Gastrocnemius medialis (tissue), 4 donors: ENCODE measurements around the gene AGPAT3. TPM values are rescaled to one million over a fixed set of nuclear protein-coding genes. Genes with fewer than 3 reads are reported as not detected.
A peak's percentile ranks its signal among the peaks of the same experiment; 100 is the strongest.

Experiments used
- ATAC-seq, 2 donors: fragments of 150-250 bp; one replicate each; pipeline ENCODE4 v1.9.1; 2016
- DNase-seq, 2 donors: peaks; one replicate each; pipeline ENCODE4 v3.0.0-alpha.2; 2019
- H3K27ac ChIP-seq, 4 donors: fragments of 200-600 bp; sonication (generic); 1 replicate in 1 of 4; 2 replicates in 3 of 4; pipeline ENCODE4 v1.5.1; 2016 to 2018; ENCODE audit warnings: mild to moderate bottlenecking in 2 of 4, moderate library complexity in 1 of 4
- H3K27me3 ChIP-seq, 3 donors: fragments of 200-600 bp; sonication (generic) in 2 of 3; 1 replicate in 1 of 3; 2 replicates in 2 of 3; pipeline versions ENCODE4 v1.5.1 to v1.6.0; 2016 to 2019; ENCODE audit warnings: mild to moderate bottlenecking in 1 of 3, moderate library complexity in 1 of 3
- H3K36me3 ChIP-seq, 2 donors: fragments of 200-600 bp; sonication (generic) in 1 of 2; one replicate each; pipeline ENCODE4 v1.5.1; 2017 to 2018
- H3K4me1 ChIP-seq, 2 donors: fragments of 200-600 bp; sonication (generic) in 1 of 2; one replicate each; pipeline ENCODE4 v1.5.1; 2016 to 2017; ENCODE audit warnings: mild to moderate bottlenecking in 2 of 2
- H3K4me3 ChIP-seq, 4 donors: fragments of 200-600 bp; sonication (generic) in 3 of 4; 1 replicate in 1 of 4; 2 replicates in 3 of 4; pipeline ENCODE4 v1.5.1; 2016 to 2019; ENCODE audit warnings: mild to moderate bottlenecking in 2 of 4
- H3K9me3 ChIP-seq, 3 donors: fragments of 200-600 bp; sonication (generic) in 2 of 3; 1 replicate in 1 of 3; 2 replicates in 2 of 3; pipeline ENCODE4 v1.5.1; 2016 to 2019
- POLR2A ChIP-seq, 2 donors: fragments of 450-650 bp; IDR thresholded peaks; one replicate each; pipeline ENCODE4 v1.6.1; 2017; ENCODE audit warnings: antibody characterized with exemption in 2 of 2, mild to moderate bottlenecking in 2 of 2, moderate library complexity in 2 of 2
- in situ Hi-C, 4 donors: fragments of 200-750 bp; cut with MboI; loops; one replicate each; pipeline versions ENCODE4 v1.15.0 to v1.8.0; 2017; ENCODE audit warnings: low sequenced_read_pairs in 4 of 4
- intact Hi-C: fragments of 100-400 bp; cut with DNase I; formaldehyde crosslinking; loops from one replicate; pipeline ENCODE4 v1.15.1; 2023; ENCODE audit warnings: low total_unique reads
- total RNA-seq, 4 donors: library from RNA; depleted of rRNA; stranded (reverse); fragments of >200 nt; gene quantifications; one replicate each; pipeline versions ENCODE4 v1.1.0 to v1.2.3, GENCODE V29; 2016
- TF ChIP-seq, protein P1 (sequence below), 5 experiments: fragments of 450-650 bp in 3 of 5; fragments of 200-600 bp in 2 of 5; sonication (generic) in 2 of 5; IDR thresholded peaks in 4 of 5; conservative IDR thresholded peaks in 1 of 5; 1 replicate in 4 of 5; 2 replicates in 1 of 5; pipeline ENCODE4 v1.5.1; 2016 to 2019; ENCODE audit warnings: antibody characterized with exemption in 5 of 5, mild to moderate bottlenecking in 3 of 5, moderate library complexity in 3 of 5

The AGPAT3 gene
- total RNA-seq, 4 donors from 2014 or later: 44.2 to 102 (median 59.3) TPM

DNA sequence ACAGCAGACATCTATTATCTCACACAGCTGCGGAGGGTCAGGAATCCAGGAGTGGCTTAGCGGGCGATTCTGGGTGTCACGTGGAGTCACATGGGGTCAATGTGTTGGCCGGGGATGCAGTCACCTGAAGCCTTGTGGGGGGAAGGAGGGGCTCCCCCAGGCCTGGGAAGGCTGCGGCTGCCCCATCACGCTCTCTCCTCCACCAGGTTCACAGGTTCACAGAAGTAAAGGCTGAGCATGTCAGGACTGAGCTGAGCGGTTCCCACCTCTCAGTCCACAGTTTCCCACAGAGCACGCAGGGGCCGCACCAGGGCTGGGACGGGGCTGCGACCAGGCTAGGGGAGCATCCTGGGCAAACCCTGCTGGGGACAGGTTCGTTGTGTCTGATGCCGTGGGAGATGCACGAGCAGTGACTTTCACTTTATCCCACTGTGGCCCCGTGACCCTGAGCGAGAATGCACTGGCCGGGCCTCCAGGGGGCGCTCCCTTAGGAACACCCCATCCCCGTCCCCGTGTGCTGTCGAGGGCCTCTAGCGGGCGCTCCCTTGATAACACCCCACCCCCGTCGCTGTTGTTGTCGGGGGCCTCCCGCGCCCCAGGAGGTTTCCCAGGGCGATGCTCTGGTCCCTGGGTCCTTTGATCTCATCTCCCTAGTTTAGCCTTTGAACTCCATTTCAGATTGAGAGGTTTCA lies 73.9 kb downstream of the AGPAT3 start:
- Histone ChIP-seq H3K27ac (peak overlapping the region; percentile 70 to 98 (median 85)), H3K9me3 (no peaks in the 10 kb centered on the region), H3K27me3 (no peaks in the 10 kb centered on the region), H3K4me3 (peak overlapping the region; percentile 43 to 50 (median 47)), H3K36me3 (no peaks in the 10 kb centered on the region), H3K4me1 (peaks cover 33 to 56% of the 10 kb centered on the region in 2 donors)
- DNase-seq (peak; percentile 61 to 82), ATAC-seq (peak; percentile 68 to 70)
- in situ Hi-C loops (loop anchor here in 1 of 4 donors (25.0 kb wide), 1 partner anchor 102 kb away; no protein-coding TSS in a partner anchor), intact Hi-C loops (loop anchor here (1.0 to 2.0 kb wide), 3 partner anchors 36 to 128 kb away; partner anchors contain the start of gene AGPAT3)
- TF ChIP-seq, protein P1, sequence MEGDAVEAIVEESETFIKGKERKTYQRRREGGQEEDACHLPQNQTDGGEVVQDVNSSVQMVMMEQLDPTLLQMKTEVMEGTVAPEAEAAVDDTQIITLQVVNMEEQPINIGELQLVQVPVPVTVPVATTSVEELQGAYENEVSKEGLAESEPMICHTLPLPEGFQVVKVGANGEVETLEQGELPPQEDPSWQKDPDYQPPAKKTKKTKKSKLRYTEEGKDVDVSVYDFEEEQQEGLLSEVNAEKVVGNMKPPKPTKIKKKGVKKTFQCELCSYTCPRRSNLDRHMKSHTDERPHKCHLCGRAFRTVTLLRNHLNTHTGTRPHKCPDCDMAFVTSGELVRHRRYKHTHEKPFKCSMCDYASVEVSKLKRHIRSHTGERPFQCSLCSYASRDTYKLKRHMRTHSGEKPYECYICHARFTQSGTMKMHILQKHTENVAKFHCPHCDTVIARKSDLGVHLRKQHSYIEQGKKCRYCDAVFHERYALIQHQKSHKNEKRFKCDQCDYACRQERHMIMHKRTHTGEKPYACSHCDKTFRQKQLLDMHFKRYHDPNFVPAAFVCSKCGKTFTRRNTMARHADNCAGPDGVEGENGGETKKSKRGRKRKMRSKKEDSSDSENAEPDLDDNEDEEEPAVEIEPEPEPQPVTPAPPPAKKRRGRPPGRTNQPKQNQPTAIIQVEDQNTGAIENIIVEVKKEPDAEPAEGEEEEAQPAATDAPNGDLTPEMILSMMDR (IDR thresholded peaks at IDR 0.05 in 4 of 5, conservative IDR thresholded peaks at IDR 0.05 in 1 of 5): peak; percentile 91 to 97 (median 94)
- peak in 1 of 2 donors; percentile 33 for TF ChIP-seq POLR2A (IDR thresholded peaks at IDR 0.05)

DNA sequence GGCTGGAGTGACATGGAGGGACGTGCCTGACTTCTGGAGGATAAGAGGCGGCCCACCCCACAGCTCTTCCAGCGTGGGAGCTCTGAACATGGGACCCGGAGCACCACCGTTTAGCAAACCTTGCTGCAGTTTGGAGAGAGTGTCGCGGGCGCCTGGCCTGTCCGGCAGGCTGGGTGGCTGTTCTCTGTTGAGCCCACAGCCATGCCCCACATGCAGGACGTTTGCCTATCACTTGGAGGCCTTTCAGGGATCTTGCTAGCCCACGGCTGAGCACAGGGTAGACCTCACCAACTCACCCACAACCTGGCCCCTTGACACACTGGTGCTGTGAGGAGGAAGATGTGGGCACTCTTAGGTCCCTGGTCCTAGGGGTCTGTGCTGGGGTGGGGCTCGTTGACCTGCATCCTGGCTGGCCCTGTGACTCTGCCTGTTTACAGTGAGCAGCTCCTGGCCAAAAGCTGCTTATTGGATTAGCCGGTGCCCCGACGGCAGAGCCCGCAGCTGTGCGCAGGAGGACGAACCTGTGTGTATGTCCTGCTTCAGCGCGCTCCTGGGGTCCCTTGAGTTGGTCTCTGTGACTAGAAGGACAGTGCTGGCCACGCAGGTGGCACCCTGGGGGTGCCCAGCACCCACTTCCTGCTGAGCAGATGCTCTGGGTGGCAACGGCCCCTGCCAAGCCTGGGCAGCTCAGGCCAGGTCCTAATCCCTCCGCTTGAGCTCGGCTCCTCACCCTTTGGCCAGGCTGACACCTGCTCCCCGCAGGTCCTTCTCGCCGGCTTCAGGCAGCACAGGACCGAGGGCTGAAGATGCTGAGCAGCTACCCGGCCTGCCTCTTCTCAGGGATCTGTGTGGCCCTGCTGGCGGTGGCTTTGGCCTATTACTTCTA lies 74.7 kb downstream of the AGPAT3 start:
- peak overlapping the region in 1 of 4 donors; percentile 47 for H3K4me3 ChIP-seq
- DNase-seq (no peak), ATAC-seq (no peak)
- no peak for TF ChIP-seq POLR2A (IDR thresholded peaks at IDR 0.05)
- TF ChIP-seq, protein P1 (IDR thresholded peaks at IDR 0.05 in 4 of 5, conservative IDR thresholded peaks at IDR 0.05 in 1 of 5): no peak
- peaks cover 39 to 56% of the 10 kb centered on the region in 2 donors for H3K4me1 ChIP-seq
- intact Hi-C loops: loop anchor here (1.0 to 2.0 kb wide), 3 partner anchors 36 to 129 kb away; partner anchors contain the start of gene AGPAT3
- in situ Hi-C loops: loop anchor here in 1 of 4 donors (25.0 kb wide), 1 partner anchor 102 kb away; no protein-coding TSS in a partner anchor
- H3K27ac ChIP-seq: peak overlapping the region; percentile 70 to 98 (median 85)
- H3K27me3 ChIP-seq: no peaks in the 10 kb centered on the region
- no peaks in the 10 kb centered on the region for H3K9me3 ChIP-seq
- no peaks in the 10 kb centered on the region for H3K36me3 ChIP-seq

DNA sequence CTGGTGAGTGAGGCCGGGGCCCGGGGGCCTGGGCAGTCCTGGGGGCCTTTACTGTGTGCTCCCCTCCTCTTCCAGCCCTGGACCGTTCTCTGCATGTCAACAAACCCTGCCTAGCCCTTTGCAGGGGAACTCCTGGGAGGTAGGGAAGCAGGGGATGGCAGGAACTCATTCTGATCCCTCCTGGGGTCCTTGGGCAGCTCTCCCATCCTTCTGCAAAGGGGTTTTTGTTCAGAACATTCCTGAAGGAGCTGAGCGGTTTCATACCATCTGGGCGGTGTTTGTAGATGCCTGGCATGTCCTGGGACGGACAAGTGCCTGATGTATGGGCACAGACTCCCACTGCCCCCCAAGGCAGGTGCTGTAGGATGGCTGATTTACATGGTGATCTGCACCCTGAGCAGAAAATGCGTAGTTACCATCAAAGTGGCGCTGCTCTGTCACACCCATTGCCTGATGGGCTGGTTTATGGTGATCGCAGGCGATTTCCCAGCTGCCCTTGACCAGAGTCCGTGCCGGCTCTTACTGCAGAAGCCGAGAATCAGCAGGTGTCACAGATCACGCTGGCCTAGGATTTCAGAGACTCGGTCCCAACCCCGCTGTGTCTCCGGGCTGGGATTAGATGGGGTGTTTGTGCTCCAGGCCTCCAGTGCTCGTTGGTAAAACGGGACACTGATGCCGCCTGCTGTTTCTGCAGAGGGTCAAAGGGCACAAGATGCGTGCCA lies 75.5 kb downstream of the AGPAT3 start:
- in situ Hi-C loops (loop anchor here in 1 of 4 donors (25.0 kb wide), 1 partner anchor 103 kb away; no protein-coding TSS in a partner anchor), intact Hi-C loops (no loop called here)
- DNase-seq (no peak), ATAC-seq (no peak)
- Histone ChIP-seq H3K4me1 (peaks cover 39 to 50% of the 10 kb centered on the region in 2 donors), H3K9me3 (no peaks in the 10 kb centered on the region), H3K27me3 (no peaks in the 10 kb centered on the region), H3K4me3 (no peak overlapping the region), H3K36me3 (no peaks in the 10 kb centered on the region), H3K27ac (peak overlapping the region; percentile 46 to 95 (median 72))
- TF ChIP-seq, protein P1 (IDR thresholded peaks at IDR 0.05 in 4 of 5, conservative IDR thresholded peaks at IDR 0.05 in 1 of 5): no peak
- no peak for TF ChIP-seq POLR2A (IDR thresholded peaks at IDR 0.05)

DNA sequence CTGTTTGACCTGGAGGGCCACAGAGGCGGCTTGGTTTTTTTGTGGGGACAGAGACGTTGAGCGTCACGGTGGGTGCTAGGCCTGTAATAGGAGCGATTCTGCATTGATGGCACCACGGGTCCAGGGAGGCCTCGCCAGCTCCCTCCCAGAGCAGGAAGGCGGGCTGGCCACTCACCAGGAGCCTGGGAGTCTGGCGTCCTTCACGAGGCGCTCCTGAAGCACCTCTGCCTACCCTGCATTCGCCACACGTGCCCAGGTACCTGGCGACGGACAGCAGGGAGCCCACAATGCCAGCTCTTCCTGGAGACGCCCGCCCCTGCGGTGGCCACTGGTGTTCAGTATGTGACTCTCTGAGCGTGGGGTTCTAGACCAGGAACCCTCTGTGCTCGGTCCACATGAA lies 77.2 kb downstream of the AGPAT3 start:
- no peak for TF ChIP-seq POLR2A (IDR thresholded peaks at IDR 0.05)
- TF ChIP-seq, protein P1 (IDR thresholded peaks at IDR 0.05 in 4 of 5, conservative IDR thresholded peaks at IDR 0.05 in 1 of 5): no peak
- ATAC-seq: no peak
- DNase-seq: no peak
- in situ Hi-C loops (loop anchor here in 1 of 4 donors (25.0 kb wide), 1 partner anchor 105 kb away; no protein-coding TSS in a partner anchor), intact Hi-C loops (no loop called here)
- H3K9me3 ChIP-seq: no peaks in the 10 kb centered on the region
- H3K27ac ChIP-seq: peak overlapping the region; percentile 51 to 95 (median 62)
- no peak overlapping the region for H3K4me3 ChIP-seq
- no peaks in the 10 kb centered on the region for H3K36me3 ChIP-seq
- peaks cover 24 to 37% of the 10 kb centered on the region in 2 donors for H3K4me1 ChIP-seq
- H3K27me3 ChIP-seq: no peaks in the 10 kb centered on the region
